NOMO-1 treated with DMSO at 0.1 percent for 48 hours (cell line): Measurements from ENCODE around the gene TRAF3IP3.

Source experiments
- DNase-seq: peaks from one replicate; lab custom pipeline; 2025; ENCODE audit not compliant: unreplicated experiment; lab: John Stamatoyannopoulos, UW

TRAF3IP3 gene

GRCh38 chr1:209766051-209766450 is 10.2 kb downstream of the TRAF3IP3 start:
- peak; percentile 71 for DNase-seq

- no peak for DNase-seq
Measured at GRCh38 chr1:209767096-209767495, 11.2 kb downstream of the TRAF3IP3 start.

DNA sequence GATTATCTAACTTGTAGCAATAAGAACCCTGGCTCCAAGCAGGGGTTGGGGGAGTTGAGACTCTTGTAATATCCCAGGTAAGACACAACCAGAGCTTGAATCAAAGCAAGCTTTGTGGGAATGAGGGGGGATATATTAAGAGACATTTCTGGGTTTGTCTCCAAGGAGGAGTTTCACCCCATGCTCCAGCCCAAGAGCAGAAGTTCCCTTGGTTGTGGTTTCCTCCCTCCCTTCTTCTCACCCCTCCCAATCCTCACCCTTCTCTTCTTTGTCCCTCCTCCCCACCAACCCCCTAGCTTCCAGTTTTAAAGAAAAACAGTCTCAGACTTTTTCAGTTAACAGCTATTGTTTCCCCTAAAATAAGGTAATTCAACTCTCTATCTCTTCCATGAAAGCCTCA is 11.9 kb downstream of the TRAF3IP3 start:
- DNase-seq: peak; percentile 51

DNA sequence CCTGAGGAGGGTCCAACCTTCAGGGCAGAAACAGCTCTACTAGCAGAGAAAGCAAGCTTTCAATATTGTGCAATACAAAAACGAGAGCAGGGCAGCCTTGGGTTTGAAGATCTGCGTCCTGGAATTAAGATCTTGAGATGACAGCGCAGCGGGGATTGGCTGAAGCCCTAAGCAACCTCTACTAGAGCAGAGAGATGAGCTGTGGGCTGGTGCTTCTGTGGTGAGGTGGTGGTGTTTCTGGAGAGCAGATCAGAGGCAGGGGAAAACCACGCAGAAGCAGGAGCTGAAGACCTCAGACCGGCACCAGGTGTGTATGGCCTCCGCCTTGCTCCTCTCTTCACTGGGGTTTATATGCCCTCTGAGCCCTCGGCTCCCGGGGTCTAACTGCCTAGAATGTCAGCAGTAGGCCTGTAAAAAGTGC is 12.5 kb downstream of the TRAF3IP3 start:
- peak; percentile 59 for DNase-seq

DNA sequence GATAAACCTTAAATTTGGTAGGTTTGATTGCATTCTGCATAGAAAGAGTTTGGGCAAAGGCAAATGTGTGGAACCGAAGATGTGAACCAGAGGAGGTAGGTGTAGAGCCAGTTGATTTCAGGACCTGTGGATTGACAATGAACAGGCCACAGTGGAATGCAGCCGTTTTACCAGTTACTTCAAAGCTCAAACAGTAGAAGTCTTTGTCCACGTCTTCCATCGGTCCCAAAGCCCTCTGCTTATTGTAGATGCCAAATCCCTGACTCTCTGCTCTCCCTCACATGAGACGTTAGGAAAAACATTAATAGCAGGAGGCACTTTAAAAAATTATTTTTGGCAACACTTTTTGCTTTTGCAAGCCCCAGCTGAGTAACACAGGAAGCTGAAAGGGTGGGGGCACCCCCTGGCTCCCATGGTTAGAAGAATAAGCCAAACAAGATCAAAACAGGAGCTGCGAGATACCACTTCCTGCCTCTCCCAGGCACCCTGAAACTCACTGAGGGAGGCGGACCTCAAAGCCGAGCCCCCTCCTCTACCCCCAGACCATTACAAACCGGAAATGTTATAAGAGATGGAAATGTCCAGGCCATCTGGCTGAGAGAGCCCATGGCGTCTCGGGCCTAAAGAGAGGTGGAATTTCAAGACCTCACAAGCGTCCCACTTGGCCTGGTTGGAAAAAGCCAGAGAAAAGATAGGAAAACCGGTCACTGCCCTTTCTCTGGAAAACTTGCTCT is 13.5 kb downstream of the TRAF3IP3 start:
- peak; percentile 62 for DNase-seq

DNA sequence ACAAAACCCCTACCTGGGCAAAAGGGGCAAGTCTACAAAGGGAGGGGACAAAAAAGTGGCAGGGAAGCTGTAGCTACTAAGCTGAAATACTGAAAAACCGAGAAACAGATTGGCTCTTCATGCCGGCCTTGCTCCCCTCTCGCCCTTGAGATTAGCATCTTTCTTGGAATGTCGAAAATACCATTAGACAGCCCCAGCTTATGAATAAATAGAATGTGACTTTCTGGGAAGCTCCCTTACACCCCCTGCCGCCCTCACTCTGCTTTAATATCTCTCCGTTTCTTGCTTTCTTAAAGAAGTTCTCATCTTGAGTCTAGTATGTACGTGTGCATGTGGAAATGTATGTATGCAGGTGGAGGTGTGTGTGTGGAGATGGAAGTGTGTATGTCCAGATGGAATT is 14.1 kb downstream of the TRAF3IP3 start:
- DNase-seq: peak; percentile 13

GRCh38 chr1:209770636-209771415 is 15.0 kb downstream of the TRAF3IP3 start:
- DNase-seq: no peak

DNA sequence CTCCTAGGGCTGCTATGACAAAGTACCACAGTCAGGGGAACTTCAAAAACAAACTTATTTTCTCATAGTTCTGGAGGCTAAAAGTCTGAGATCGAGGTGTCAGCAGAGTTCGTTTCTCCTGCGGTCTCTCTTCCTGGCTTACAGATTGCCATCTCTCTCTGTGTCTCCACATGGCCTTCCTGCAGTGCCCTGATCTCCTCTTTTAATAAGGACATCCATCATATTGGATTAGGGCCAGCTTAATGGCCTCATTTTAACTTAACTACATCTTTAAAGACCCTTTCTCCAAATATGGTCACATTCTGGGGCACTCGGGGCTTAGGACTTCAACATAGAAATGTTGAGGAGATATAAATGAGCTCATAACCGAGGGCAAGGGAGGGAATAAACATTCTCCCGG is 16.3 kb downstream of the TRAF3IP3 start:
- DNase-seq: no peak

DNA sequence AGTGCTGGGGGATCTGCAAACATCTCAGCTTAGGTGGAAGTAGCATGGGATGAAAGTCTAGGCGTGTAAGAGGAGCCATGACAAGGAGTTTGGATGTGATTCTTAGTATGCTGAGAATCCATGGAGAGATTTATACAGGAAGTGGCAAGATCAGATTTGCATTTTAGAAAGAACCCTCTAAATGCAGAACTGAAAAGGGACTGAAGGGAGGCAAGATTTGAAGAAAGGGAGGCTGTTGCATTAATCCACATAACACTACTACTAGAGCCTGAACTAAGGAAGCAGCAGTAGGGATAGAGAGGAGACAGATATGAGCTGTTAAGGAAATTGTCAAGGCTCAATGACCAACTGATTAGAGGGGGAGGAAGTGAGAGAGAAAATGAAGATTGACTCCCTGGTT is 18.7 kb downstream of the TRAF3IP3 start:
- DNase-seq: no peak

- DNase-seq: no peak
Measured at GRCh38 chr1:209775678-209776077, 19.8 kb downstream of the TRAF3IP3 start.

- no peak for DNase-seq
Measured at GRCh38 chr1:209777587-209777986, 21.7 kb downstream of the TRAF3IP3 start.

DNA sequence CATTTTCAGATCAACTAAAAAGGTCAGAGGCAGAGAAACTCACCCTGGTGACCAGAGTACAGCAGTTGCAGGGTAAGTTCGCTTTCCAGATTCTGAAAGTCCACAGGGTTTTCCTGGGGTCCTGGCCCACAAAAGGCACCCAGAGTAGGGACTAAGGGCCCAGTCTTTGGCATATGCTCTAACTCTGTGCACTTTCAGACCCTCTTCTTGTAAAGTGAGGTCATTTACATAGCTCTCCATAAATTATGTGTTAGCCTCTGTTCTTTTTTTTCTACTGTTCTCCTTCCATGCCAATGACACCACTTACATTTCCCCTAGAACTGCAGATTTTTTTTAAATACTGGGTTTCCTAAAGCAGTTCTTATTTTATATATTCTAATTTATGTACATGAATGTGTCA is 22.2 kb downstream of the TRAF3IP3 start:
- no peak for DNase-seq

GRCh38 chr1:209780268-209780667 is 24.4 kb downstream of the TRAF3IP3 start:
- DNase-seq: no peak

- DNase-seq: no peak
Measured at GRCh38 chr1:209783386-209783785, 27.5 kb downstream of the TRAF3IP3 start.

DNA sequence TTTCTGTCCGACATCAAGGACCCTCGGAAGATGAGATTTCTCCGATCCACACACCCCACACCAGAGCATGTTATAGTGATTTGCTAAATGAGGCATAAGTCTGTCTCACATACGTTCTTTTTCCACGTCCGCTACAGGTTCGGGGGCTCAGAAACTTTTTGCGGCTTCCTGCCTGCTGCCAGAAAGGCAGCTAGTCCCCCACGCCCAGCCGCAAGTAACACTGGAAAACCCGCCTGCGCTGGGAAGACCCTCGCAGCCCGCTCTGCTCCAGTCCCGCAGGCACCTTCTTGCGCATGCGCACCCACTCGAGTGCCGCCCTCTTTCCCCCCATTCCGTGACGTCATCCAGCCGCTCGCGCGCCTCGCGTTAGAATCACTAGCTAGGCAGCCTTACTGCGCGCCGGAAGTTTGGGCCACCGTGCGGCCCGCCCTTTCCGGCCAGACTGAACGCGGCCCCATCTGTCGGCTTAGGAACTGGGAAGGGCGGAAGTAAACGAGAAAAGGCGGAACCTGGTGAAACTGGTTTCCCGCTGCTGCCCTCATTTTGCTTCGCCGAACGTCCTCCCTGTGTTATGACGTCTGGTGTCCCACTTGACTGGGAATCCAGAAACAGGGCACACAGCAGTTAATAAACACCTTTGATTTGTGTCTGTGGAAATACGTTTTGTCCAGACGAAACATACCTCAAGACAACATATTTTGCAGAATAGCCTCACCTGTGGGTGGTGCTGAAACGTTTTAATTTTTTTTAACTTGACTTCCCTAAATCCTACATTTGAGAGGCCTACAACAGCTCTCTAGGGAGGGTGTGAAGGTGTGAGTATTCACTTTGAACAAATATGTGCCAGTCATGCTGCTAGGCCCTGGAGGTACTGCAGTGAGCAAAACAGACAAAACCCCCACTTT is 28.7 kb downstream of the TRAF3IP3 start, which contains the start of gene C1orf74:
Gene C1orf74 (minus strand): TSS at position 295 of the 905 bp plus-strand sequence. CDS start 925 bp downstream, outside the sequence.
- DNase-seq: peak; percentile 97

GRCh38 chr1:209785592-209785991 is 29.7 kb downstream of the TRAF3IP3 start:
- DNase-seq: no peak

- DNase-seq: no peak
Measured at GRCh38 chr1:209786146-209786545, 30.3 kb downstream of the TRAF3IP3 start.

- DNase-seq: no peak
Measured at GRCh38 chr1:209787551-209787950, 31.7 kb downstream of the TRAF3IP3 start.

GRCh38 chr1:209789245-209789644 is 33.4 kb downstream of the TRAF3IP3 start:
- DNase-seq: no peak

- DNase-seq: no peak
Measured at GRCh38 chr1:209790286-209791193, 34.7 kb downstream of the TRAF3IP3 start.
